ENCODE data around the gene SCN2B. TPM values are rescaled to one million over a fixed set of nuclear protein-coding genes. Genes with fewer than 3 reads are reported as not detected.

The SCN2B gene
- total RNA-seq, 1 donor: not detected

GRCh38 chr11:118214210-118214914, 37.9 kb upstream of the SCN2B start:
- no peak for DNase-seq (ENCODE audit: low read depth)
- no peak overlapping the region for H3K4me3 ChIP-seq (ENCODE audit: low read depth, low read length)
- TF ChIP-seq, protein P1, sequence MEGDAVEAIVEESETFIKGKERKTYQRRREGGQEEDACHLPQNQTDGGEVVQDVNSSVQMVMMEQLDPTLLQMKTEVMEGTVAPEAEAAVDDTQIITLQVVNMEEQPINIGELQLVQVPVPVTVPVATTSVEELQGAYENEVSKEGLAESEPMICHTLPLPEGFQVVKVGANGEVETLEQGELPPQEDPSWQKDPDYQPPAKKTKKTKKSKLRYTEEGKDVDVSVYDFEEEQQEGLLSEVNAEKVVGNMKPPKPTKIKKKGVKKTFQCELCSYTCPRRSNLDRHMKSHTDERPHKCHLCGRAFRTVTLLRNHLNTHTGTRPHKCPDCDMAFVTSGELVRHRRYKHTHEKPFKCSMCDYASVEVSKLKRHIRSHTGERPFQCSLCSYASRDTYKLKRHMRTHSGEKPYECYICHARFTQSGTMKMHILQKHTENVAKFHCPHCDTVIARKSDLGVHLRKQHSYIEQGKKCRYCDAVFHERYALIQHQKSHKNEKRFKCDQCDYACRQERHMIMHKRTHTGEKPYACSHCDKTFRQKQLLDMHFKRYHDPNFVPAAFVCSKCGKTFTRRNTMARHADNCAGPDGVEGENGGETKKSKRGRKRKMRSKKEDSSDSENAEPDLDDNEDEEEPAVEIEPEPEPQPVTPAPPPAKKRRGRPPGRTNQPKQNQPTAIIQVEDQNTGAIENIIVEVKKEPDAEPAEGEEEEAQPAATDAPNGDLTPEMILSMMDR (IDR thresholded peaks at IDR 0.05; ENCODE audit: insufficient read depth, low read depth, low read length): no peak

GRCh38 chr11:118213781-118214180, 37.3 kb upstream of the SCN2B start:
- DNase-seq (ENCODE audit: low read depth): no peak
- TF ChIP-seq, protein P1 (IDR thresholded peaks at IDR 0.05; ENCODE audit: insufficient read depth, low read depth, low read length): no peak
- H3K4me3 ChIP-seq (ENCODE audit: low read depth, low read length): no peak overlapping the region

DNA sequence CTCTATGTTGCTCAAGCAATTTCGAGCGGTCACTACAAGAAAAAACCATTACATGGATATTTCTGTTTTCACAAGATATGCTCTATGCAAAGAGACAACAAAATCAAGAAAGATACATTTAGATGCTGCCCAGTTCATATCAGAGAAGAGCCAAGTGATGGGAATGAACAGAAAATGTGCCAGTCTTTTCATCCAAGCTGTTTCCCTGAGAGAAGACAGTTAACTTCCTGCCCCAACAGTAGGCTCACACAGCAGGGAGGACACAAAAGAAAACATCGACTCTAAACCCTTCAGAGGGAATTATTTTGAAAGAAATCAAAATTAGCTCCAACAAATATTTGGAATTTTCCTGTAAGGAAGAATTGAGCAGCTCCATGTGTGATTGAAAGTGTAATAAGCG, 36.8 kb upstream of the SCN2B start:
- DNase-seq (ENCODE audit: low read depth): no peak
- H3K4me3 ChIP-seq (ENCODE audit: low read depth, low read length): no peak overlapping the region
- TF ChIP-seq, protein P1 (IDR thresholded peaks at IDR 0.05; ENCODE audit: insufficient read depth, low read depth, low read length): no peak

- TF ChIP-seq, protein P1 (IDR thresholded peaks at IDR 0.05; ENCODE audit: insufficient read depth, low read depth, low read length): no peak
Measured at GRCh38 chr11:118212781-118213191, 36.3 kb upstream of the SCN2B start.

GRCh38 chr11:118212131-118212725, 35.8 kb upstream of the SCN2B start:
- DNase-seq (ENCODE audit: low read depth): no peak
- no peak overlapping the region for H3K4me3 ChIP-seq (ENCODE audit: low read depth, low read length)
- TF ChIP-seq, protein P1 (IDR thresholded peaks at IDR 0.05; ENCODE audit: insufficient read depth, low read depth, low read length): no peak

More at GRCh38 chr11:118212781-118213191, 36.3 kb upstream of the SCN2B start:
- H3K4me3 ChIP-seq (ENCODE audit: low read depth, low read length): no peak overlapping the region
- no peak for DNase-seq (ENCODE audit: low read depth)

- H3K4me3 ChIP-seq (ENCODE audit: low read depth, low read length): no peak overlapping the region
- TF ChIP-seq, protein P1 (IDR thresholded peaks at IDR 0.05; ENCODE audit: insufficient read depth, low read depth, low read length): no peak
- DNase-seq (ENCODE audit: low read depth): no peak
Measured at GRCh38 chr11:118211006-118211405, 34.6 kb upstream of the SCN2B start.
